Activated CD8-positive, alpha-beta memory T cell treated with anti-CD3 and anti-CD28 coated beads for 48 hours (primary cell): Measurements from ENCODE around the gene DHX35.
A peak's percentile ranks its signal among the peaks of the same experiment; 100 is the strongest.

ENCODE experiments used
- DNase-seq, 3 experiments: peaks; one replicate each; pipeline ENCODE4 v3.0.0-alpha.2; 2020; ENCODE audit warnings: low read depth in 2 of 3, low spot score in 2 of 3

Gene DHX35

DNA sequence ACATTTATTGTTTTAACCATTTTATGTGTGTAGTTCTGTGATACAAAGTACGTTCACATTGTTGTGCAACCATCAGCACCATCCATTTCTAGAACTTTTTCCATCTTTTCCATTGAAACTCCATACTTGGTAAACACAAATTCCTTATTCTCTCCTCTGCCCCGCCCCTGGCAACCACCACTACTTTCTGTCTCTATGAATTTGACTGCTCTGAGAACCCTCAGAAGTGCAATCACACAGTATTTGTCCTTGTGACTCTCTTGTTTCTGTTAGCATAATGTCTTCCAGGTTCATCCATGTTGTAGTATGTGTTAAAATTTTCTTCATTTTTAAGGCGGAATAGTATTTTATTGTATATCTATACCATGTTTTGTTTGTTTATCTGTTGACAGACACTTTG, 56.9 kb downstream of the DHX35 start:
- no peak for DNase-seq

DNA sequence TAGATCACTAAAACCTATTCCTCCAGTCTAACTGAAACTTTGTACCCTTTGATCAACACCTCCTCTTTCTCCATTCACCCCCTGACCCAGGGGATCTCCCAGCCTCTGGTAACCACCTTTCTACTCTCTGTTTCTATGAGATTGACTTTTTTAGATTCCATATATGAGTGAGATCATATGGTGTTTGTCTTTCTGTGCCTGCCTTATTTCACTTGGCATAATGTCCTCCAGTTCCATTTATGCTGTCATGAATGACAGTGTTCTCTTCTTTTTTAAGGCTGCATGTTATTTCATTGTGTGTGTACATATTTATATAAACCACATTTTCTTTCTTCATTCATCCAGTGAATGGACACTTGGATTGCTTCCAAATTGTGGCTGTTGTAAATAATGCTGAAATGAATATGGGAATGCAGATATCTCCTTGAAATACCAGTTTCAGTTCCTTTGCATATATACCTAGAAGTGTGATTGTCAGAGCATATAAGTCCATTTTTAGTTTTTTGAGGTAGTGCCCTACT, 57.7 kb downstream of the DHX35 start:
- peak in 1 of 3 experiments; percentile 12 for DNase-seq

DNA sequence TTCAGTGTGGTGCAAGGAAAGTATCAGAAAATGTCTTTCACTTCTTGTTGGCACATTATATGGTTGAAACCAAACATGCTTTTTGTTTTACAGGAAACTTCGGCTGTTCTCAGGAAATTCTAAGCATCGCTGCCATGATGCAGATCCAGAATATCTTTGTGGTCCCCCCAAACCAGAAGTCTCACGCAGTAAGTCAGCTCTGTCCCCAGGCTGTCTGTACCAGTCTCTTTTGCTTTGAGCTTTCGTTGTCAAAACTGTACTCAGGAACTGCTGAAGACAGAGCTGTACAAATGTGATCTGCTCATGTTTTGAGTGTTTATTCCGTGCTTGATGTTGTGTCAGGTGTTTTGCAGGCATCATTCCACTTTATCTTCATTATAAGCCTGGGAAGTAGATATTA, 59.6 kb downstream of the DHX35 start:
- DNase-seq: no peak

DNA sequence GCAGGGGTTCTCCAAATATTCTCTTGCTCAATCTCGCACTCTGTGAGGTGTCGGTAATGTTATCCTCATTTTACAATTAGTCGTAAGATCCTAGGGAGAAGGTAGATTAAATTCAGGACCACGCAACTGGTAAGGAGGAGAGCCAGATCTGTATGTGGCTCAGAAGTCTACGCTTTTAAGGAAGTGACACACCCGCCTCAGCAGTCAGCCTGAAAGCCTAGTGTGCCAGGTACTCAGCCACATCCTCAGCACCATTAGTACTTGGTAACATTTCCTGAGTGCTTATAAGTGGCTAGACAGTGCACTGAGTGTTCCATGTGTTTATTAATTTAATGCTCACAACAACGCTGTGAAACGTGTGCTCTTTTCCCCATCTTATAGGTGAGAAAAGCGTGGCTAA, 63.7 kb downstream of the DHX35 start:
- no peak for DNase-seq

DNA sequence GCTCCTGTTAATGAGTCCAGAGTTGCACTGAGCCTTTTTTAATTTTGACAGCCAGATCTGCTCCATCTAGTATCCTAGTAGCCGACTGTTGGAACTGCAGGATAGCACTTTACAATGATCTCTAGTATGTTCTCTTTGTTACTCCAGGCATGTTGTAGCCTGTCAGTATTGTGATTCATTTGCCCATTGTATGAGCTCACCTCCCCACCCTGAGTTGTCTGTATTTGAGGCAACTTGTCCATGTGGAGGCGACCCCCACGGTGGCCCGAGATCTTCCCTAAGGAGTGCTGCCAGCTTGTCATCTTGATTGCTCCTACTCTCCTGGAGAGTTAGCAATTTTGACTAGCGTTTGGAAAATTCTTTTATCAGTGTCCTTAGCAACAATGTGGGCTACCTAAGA, 67.2 kb downstream of the DHX35 start:
- no peak for DNase-seq

DNA sequence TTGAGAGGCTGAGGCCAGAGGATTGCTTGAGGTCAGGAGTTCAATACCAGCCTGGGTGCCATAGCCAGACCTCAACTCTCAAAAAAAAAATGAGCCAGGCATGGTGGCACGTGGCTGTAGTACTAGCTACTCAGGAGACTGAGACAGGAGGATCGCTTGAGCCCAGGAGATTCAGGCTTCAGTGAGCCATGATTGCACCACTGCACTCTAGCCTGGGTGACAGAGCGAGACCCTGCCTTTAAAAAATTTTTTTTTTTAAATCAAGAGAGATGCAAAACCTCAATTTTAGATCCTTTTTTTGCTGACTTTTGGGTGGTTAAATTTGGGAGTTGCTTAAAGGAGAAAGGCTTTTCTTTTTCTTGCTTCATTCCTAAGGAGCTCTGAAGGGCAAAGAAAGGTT, 70.9 kb downstream of the DHX35 start:
- DNase-seq: no peak

DNA sequence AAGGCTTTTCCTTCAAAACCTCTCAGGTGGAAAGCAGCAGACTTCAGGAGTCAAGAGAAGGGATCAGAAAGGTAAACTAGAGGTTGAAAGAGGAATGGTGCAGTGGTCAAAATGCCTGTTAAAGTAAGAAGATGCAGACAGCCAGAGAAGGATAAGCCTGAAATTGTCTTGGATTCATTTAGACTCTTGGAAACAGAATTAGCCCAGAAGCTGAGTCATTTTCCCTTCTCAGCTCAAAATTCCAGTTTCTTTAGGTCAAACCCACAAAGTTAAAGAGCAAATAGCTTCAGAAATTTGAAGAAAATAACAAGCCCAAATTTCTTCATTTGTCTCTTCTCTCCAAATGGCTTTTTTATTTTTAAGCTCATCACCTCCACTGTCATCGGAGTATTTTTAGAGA, 73.9 kb downstream of the DHX35 start:
- DNase-seq: no peak

DNA sequence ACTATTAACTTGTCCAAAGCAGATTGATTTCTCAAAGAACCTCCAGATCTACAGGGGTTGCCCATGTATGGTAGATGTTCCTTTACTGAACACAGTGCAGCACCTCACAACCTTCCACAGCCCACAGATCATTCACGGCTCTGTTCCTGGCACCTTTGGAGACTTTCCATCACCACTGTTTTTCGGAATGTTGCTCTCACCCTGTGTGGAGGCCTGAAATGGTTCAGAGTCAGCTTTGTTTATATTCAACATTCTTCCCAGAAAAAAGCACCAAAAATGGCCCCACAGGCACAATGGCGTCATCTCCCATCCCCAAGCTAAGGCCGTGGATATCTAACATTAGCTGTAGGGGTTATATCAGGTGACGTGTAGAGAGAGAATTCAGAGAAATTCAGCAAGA, 74.7 kb downstream of the DHX35 start:
- no peak for DNase-seq

DNA sequence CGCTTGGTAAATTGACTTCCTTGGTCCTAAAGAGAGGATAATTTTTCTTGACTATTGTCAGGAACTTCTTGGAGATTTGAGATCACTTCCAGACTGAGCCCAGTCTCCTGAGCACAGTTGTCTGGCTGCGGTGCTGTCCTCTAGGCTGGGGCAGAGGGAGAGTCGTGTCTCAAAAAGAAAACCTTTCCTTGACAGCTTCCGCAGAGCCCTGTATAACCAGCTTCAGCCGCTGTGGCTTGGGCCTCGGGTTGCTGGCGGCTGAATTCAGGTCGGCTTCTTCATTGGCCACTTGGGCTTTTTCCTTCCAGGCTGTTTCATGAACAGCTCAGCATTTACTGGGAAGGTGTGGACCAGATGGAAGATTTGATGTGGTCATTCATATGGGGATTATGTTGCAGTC, 75.9 kb downstream of the DHX35 start:
- no peak for DNase-seq

DNA sequence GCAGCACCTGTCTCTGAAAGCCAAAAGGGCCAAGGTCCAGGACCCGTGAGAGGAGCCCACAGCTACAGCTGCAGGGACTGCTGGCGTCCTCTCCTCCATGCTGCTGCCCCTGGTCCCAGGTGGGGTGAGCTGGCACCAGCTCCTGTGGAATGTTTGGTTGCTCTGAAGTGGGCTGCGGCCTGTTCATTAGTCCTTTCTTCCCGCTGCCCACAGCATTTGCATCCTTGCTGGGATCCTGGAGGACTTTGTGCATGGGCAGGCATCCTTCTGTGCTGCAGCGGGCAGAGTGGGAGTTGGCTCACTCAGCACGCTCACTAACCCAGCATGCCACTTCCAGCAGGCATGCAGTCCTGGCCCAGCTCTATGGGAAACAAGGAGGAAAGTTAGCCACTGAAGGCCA, 76.4 kb downstream of the DHX35 start:
- no peak for DNase-seq

DNA sequence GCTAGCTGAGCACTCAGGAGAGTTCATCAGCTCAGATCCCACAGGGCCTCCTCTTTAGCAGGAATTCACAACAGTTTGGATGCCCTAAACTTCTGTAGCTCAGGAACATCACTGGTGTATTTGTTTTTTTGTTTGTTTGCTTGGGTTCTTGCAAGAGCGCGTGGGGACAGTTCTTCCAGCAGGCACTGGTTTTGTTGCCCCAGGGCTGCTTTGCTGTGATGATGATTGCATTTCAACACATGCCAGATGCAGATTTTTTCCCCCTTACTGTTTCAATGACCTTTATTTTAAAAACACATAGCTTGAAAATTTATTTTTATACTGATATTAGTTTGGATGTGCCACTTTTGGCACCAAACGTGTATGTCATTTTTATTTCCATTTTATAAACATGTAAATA, 77.1 kb downstream of the DHX35 start:
- DNase-seq: no peak

DNA sequence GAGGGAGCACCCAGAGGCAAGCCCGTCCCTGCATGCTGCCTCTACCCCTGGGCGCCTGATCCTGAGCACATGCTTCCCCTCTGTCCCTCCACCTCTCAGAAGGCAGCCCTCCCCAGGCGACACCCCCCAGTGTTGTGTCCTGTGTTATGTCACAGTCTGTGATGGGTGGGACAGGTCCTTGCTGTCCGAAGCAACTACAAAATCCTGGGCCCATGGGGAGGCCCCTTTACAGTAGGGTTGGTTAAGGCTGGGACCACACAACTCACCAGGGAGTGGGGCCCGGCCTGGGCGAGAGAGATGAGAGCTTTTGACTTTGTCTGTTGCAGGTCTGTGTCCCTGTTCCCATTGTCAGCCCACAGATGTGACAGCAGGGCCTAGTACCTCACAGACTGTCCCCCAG, 78.0 kb downstream of the DHX35 start:
- DNase-seq: no peak

DNA sequence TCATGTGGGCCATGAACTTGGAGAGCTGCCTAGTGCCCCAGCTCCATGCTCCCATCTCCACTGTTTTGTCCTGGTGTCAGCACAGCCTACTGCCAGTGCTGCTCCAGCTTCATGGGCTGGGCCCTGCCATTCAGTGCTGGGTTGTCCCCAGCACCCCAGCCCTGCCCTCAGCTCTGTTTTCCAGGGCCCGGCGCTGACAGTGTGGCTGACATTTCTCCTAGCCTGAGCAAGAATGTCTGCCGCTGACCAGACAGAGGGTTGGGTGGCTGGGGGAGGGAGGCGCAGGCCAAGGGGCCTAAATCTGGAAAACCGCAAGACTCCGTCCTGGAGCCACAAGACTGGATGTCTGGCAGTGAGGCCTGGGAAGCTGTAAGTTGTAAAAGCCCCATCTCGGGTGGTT, 78.9 kb downstream of the DHX35 start:
- DNase-seq: no peak

DNA sequence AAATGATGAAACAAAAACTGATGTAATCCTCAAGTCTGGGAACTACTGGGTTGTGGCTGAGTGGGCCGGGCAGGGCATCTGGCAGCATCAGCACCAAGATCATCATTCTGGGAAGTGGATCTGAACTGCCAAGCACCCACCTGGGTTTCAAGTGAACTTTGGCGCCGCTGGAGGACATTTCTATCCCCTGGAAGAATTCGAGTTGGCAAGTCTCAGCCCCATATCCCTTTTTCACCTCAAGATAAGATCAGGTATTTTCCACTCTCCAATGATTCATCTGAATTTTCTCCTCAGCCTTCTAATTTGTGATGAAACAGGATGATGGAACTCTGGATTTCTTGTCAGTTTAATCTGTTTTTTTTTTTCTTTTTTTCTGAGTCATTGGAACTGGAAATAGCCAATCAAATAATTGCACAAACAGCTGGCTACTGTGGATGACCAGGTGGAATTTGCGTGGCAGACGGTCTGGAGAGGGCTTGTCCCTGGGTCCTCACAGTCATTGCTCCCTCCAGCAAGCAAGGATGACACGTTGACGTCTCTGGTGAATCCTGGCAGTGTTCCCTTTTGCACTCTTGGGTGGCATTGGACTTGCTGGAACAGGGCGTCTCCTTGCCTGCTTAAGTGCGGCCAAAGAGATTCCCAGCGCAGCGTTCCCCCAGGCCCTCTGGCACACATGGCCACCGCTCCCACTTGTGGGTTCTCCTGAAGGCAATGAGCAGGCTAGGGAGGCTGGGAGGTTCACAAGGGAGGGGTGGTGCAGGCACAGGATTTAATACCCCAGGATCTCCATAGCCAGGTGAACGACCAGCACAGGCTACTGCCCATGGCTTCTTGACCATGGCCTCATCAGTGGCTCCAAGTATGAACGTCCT, 80.4 kb downstream of the DHX35 start:
- no peak for DNase-seq

DNA sequence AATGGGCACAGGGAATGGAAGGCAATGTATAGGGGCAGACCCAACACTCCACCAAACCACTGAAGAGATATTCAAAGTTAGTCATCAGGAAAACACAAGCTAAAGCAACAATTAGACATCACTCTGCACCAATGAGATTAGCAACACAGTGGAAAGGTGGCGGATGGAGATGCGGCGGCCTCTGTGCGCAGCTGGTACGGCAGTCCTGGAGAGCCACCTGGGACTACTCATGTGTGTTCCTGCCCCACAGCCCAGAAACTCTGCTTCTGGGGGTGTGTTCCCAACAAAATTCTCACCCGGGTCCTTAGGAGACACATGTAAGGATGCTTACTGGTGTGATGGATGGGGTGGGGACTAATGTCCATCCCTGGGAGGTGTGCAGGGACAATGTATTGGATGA, 82.4 kb downstream of the DHX35 start:
- no peak for DNase-seq

DNA sequence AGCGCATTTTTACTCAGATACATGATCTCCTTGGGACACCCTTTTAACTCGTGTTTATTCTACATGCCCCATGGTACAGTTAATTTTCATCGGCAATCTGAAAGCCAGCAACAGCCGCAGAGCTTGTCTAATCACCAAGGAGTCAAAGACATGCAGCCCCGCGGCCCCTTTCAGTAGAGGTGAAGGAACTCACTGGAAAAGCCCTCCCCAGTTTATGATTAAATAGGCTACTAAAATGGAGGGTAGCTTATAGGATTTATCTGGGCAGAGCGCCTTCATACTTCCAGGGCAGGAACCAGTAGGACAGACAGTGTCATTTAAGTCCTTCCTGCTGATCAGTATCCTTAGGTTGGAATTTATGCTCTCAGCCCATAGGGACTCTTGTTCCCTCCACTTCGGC, 83.5 kb downstream of the DHX35 start:
- no peak for DNase-seq

DNA sequence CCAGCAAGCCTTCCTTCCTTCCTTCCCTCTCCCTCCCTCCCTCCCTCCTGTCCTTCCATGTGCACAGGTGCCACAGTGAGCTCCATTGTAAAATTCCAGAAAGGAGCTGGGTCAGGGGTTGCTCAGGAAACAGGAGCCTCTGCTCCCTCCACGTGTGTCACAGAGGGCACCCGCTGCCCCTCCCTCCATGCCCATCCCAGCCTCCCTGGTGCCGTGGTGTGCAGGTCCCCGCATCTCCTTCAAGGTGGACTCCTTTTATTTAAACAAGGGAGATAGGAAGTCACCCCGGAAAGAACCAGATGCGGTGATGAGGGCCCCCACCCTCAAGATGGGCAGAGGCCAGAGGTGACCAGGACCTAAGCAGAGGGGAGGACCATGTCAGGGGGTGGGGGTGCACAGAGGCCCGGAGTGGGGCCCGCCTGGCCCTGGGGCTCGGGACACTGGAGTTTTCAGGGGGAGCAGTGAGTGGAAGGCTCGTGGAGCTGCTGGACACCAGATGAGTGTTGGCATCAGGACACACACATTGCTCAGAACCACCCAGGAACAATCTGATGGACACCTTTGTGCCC, 85.4 kb downstream of the DHX35 start:
- DNase-seq: no peak

DNA sequence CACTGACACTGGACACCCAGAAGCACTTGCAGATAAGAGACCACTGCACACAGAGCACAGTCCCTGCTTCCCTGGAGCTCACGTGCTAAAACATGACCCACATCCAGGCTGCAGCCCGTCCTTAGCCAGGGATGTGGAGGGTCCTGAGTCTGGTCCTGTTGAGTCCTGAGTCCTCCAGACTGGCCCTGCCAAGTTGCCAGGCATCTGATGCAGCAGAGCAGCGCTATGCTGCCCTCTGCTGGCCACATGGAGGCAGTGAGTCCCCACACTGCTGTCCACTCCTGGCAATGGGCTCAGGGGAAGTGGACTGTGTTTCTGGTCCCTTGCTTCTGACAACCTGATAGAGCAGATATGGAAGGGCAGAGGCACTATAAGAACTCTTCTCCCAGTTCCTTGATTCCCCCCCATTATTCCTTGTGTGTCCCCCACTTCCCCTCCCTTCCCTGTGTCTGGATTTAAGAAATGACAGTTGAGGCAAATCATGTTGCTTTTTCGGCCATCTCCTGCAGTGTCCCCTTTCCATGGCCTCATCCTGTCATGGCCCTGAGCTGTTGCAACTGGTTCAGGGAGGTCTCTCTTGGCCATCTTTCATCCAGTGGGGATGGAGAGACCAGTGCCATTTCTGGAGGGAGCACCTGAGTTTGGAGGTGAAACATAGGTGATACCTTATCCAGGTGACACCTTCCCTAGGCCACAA, 86.0 kb downstream of the DHX35 start:
- peak; percentile 44 to 52 (median 48) for DNase-seq

DNA sequence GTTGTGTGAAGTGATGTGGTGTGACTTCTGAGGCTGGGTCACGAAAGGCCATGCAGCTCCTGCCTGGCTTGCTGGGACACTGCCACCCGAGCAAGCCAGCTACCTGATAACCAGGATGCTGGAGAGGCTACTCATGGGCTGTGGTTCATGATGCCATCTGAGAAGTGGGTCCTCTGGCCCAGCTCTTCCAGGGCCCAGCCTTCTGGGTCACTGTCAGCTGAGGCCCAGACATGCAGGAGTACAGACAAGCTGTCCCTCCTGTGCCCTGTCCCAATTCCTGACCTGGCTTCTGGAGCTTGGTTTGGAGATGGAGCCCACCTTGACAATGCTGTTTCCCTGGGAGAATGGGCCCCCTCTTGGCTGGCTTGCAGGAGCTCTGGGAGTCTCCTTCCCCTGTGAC, 87.0 kb downstream of the DHX35 start:
- no peak for DNase-seq

DNA sequence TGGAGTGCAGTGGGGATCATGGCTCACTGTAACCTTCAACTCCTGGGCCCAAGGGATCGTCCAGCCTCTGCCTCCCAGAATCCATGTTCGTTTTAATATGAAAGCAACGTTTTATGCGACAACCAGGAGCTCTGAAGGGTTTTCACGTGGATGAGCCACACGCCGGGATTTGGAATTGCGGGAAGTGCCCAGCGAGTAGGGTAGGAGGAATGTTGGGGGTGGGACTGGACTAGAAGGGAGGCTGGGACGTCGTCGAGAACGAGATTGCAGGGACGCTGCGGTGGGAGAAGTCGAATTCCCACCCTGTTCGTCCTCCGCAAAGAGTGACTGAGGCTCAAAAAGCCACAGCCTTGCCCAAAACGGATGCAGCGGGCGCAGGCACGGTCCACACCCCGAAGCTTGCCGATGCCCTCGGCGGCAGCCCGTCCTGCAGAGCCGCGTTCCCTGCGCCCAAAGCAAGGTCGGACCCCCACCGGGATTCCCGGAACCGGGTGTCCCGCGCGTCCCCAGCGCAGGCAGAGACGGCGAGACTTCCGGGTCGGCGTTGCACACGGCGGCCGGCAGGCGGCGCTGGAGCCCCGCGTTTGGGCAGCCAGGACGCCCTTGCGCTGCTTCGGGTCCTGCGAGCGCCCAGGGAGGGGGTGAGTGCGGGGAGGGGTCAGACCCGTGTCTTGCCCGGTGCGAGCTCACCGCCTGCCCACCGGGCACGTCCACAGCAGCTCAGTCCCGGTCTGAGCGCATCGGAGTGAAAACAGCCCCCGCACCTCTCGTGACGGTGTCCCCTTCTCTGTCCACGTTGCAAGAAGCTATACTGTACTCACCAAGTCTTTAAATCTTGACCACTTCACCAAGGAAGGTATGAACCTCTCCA, 87.8 kb downstream of the DHX35 start:
- DNase-seq: peak; percentile 47 to 70 (median 69)

DNA sequence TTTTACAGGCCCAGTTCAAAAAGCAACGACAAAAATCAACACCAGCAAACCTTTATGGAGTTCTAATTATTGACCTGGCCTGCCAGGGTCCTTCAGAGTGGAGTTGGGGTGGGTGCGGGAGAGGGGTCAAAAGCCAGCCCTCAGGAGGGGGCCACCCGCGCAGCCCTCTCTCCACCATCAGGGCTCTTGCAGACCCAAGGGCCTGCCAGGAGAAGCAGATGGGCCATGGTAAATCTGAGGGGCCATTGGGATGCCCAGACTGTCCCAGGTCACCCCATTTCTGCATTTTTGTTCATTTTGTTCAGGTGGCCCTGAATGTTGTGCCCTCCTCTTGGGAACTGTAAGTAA, 88.4 kb downstream of the DHX35 start:
- DNase-seq: no peak
